ENCODE data around the gene CER1.

The CER1 gene, protein sequence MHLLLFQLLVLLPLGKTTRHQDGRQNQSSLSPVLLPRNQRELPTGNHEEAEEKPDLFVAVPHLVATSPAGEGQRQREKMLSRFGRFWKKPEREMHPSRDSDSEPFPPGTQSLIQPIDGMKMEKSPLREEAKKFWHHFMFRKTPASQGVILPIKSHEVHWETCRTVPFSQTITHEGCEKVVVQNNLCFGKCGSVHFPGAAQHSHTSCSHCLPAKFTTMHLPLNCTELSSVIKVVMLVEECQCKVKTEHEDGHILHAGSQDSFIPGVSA

DNA sequence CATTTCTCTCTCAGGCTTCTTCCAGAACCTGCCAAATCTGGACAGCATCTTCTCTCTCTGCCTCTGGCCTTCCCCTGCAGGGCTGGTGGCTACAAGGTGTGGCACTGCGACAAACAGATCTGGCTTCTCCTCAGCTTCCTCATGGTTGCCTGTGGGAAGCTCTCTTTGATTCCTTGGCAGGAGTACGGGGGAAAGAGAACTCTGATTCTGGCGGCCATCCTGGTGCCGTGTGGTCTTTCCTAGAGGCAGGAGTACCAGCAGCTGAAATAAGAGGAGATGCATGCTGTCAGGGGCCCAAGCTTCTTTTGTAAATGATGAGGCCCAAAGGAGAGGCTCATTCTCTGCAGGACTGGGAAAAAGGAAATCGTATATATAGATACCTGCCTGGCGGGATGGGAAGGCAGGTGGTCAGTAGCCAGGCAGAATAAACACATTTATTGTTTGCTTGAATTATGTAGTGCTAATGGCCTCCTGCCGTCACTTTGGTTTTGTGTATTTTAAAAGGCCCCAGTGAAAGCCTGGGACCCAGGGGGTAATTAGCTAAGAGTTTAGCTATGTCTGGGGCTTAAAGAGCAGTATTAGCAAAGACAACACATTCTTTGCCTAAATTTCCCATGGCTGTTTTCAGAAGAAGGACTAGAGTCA is at the start of gene CER1:
Gene CER1 (minus strand): TSS at position 343 of the 645 bp plus-strand sequence. CDS start 61 bp downstream, at position 282.
- in situ Hi-C loops (cut with MboI; ENCODE audit: low sequenced_read_pairs): no loop called here

- in situ Hi-C loops (cut with MboI; ENCODE audit: low sequenced_read_pairs): no loop called here
Measured at GRCh38 chr9:14770592-14770991, 48.1 kb upstream of the CER1 start.

GRCh38 chr9:14769230-14769571 is 46.7 kb upstream of the CER1 start:
- in situ Hi-C loops (cut with MboI; ENCODE audit: low sequenced_read_pairs): no loop called here

GRCh38 chr9:14768405-14769229 is 46.1 kb upstream of the CER1 start:
- in situ Hi-C loops (cut with MboI; ENCODE audit: low sequenced_read_pairs): no loop called here

- in situ Hi-C loops (cut with MboI; ENCODE audit: low sequenced_read_pairs): no loop called here
Measured at GRCh38 chr9:14766299-14766698, 43.8 kb upstream of the CER1 start.

GRCh38 chr9:14761584-14761983 is 39.1 kb upstream of the CER1 start:
- in situ Hi-C loops (cut with MboI; ENCODE audit: low sequenced_read_pairs): no loop called here

DNA sequence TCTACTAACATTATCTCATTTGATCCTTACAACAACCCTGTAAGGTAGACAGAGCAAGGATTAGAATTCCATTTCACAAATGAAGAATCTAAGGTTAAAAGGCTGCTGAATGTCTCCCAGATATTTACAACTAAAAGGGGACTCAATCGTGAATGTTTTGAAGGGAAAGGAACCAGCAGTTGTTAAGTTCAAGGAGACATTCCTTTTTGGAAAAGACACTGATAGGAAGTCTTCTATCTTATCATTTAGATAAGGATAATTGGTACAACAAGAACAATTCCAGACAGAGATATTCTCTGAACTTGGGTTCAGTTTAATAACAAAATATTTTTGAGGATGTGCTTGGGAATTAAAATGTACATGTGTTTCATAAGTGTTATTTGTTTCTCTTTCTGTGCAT is 37.5 kb upstream of the CER1 start:
- in situ Hi-C loops (cut with MboI; ENCODE audit: low sequenced_read_pairs): no loop called here

DNA sequence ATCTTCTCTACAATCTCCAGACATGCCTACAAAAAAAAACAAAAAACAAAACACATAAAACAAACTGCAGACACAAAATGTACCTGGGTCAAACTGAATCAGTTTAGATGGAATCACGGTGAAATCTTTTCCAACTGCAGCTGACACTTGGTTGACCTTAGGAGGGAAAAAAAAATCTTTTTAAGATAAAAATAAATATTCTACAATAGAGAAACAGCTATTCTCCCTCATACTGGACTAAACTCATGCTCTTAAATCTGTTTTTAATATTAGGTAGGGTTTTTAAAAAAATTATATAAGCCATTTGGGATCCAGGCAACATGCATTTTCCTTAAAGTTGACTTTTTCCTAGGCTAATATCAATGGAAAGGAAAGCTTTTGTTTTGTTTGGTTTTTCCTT is 33.8 kb upstream of the CER1 start:
- in situ Hi-C loops (cut with MboI; ENCODE audit: low sequenced_read_pairs): no loop called here

DNA sequence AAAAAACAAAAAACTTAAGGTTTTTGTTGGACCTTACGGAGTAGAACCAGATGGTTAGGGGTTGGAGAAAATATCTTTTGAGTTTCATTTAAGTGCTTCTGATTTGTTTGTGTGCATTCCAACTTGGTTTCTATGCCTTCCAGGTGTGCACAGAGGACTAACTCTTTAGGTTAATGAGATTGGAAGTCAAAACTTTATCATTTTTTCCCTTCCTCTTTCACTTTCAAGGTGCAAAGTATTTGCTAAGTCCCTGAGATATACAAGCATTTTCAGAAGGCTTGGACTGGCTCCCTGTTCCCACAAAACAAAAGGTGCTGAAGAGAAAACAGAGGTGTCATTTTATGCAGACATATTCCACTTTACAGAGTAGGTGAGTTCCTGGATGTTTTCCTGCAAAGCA is 30.3 kb upstream of the CER1 start:
- in situ Hi-C loops (cut with MboI; ENCODE audit: low sequenced_read_pairs): no loop called here

- in situ Hi-C loops (cut with MboI; ENCODE audit: low sequenced_read_pairs): no loop called here
Measured at GRCh38 chr9:14752271-14752670, 29.7 kb upstream of the CER1 start.

DNA sequence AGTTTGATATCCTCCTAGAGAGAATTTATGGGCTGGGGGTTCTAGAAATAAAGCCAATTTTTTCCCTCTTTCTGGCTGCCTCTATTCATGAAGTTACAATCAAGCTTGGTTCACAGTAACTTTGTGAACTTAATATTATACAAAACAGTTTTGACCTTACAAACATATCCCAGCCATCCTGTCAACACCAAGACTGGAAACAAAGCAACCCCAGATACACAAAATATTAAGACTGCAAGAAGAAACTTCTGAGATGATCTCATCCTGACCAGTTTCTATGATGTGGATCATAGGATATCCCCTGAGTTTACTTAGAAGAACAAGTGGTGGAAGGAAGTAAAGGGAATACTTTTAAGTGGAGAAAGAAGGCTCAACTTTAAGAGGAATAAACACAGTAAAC is 28.3 kb upstream of the CER1 start:
- in situ Hi-C loops (cut with MboI; ENCODE audit: low sequenced_read_pairs): no loop called here

DNA sequence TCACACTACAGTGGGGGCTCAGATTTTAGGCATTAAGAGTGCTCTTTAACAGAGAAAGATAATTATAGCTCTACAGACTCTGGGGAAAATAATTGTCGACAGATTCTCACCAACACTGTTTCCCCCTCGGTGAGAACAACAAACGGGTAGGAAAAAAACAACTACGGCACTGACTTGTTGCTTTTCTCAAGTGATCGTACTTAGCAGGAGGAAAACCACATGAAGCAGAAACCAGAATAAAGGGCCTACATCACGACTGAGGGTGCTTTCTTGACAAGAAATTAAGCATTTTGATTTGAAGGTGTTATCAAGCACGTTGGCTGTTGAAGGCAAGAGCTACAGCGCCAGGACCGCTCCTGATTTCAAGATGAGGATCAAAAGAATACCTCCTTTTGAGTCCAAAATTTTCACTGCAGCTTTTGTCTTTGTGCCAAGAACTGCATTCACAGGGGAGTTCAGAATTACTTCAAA is 27.2 kb upstream of the CER1 start:
- in situ Hi-C loops (cut with MboI; ENCODE audit: low sequenced_read_pairs): no loop called here

DNA sequence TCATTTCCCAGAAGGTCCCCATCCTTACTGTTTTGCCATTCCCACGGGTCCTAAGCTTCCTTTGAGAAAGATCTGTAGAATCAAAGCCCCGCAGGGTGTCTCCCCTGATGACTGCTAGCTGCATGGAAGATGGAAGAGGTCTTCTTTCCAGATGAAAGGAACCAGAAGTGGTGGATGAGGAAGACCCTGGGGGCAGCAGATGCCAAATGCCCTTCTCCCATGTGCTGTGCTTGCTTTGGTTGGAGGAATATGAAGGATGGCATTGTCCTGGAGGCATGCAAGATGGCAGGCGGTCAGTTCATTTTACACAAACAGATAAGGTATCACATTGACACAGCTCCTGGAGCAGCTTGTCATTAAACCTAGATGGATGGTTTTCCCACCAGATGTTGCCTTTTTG is 25.8 kb upstream of the CER1 start:
- in situ Hi-C loops (cut with MboI; ENCODE audit: low sequenced_read_pairs): no loop called here

GRCh38 chr9:14747111-14747510 is 24.6 kb upstream of the CER1 start:
- in situ Hi-C loops (cut with MboI; ENCODE audit: low sequenced_read_pairs): no loop called here

- in situ Hi-C loops (cut with MboI; ENCODE audit: low sequenced_read_pairs): no loop called here
Measured at GRCh38 chr9:14746626-14747025, 24.1 kb upstream of the CER1 start.

GRCh38 chr9:14744768-14745167 is 22.2 kb upstream of the CER1 start:
- in situ Hi-C loops (cut with MboI; ENCODE audit: low sequenced_read_pairs): no loop called here

GRCh38 chr9:14741369-14741768 is 18.8 kb upstream of the CER1 start:
- in situ Hi-C loops (cut with MboI; ENCODE audit: low sequenced_read_pairs): no loop called here

GRCh38 chr9:14733133-14733532 is 10.6 kb upstream of the CER1 start:
- in situ Hi-C loops (cut with MboI; ENCODE audit: low sequenced_read_pairs): no loop called here

- in situ Hi-C loops (cut with MboI; ENCODE audit: low sequenced_read_pairs): no loop called here
Measured at GRCh38 chr9:14731294-14731981, 8.9 kb upstream of the CER1 start.

DNA sequence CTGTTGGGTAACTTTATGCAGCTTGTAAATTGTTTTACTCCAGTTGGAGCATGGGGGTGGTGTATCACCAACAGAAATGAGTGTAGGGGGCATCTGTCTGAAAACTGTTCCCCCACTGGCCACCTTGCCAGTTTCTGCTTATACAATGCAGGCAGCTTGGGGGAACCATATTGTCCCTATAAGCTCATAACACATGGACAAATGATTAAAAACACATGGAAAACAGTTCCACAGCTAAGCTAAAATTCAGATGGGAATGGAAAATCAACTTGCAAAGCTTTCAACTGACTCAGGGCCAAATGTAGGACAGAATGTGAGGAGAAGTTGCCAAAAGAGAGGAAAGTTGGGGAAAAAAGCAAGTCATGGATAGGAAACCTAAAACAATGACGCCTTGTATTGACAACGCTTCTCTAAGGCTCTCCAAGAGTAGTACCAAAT is 7.9 kb upstream of the CER1 start:
- in situ Hi-C loops (cut with MboI; ENCODE audit: low sequenced_read_pairs): no loop called here

DNA sequence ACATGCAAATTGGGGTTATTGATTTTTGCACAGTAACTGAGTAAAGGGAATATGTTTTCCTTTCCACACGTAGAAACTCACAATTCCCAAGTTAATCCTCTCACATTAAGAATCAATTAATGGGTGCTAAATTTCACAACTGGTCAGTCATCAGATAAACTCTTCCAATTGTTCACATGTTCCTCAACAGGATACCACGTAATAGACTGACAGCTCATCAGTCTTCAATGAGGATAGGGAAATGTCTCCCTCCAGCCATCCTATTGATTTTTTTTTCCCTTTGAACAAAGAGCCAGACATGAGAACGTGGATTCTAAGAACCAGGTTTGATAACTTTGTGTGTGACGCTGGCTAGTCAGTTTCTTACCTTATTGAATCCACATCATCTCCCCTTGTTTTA is 768 bp upstream of the CER1 start:
- in situ Hi-C loops (cut with MboI; ENCODE audit: low sequenced_read_pairs): no loop called here
